Loucy (cell line): Measurements from ENCODE around the gene INTS1.

Source experiments
- H2AFZ ChIP-seq: fragments of 200-600 bp; sonication (generic); 2 replicates; pipeline ENCODE4 v1.6.0; 2016; ENCODE audit warnings: antibody characterized with exemption, mild to moderate bottlenecking, low read length, moderate library complexity
- H3F3A ChIP-seq: fragments of 200-600 bp; 2 replicates; pipeline ENCODE4 v1.6.0; 2016; ENCODE audit warnings: antibody characterized with exemption, low read depth, mild to moderate bottlenecking
- H3K27me3 ChIP-seq: fragments of 200-600 bp; sonication (generic); 2 replicates; pipeline ENCODE4 v1.6.1; 2014; ENCODE audit warnings: low read length, mild to moderate bottlenecking; ENCODE audit not compliant: insufficient read depth, poor library complexity, severe bottlenecking
- H3K36me3 ChIP-seq: fragments of 200-600 bp; sonication (generic); 2 replicates; pipeline ENCODE4 v1.6.1; 2016; ENCODE audit warnings: low read length; ENCODE audit not compliant: insufficient read depth
- H3K4me1 ChIP-seq: fragments of 200-600 bp; sonication (generic); 2 replicates; pipeline ENCODE4 v1.5.1; 2014; ENCODE audit warnings: low read length, mild to moderate bottlenecking; ENCODE audit not compliant: insufficient read depth, poor library complexity, severe bottlenecking
- H3K4me2 ChIP-seq: fragments of 200-600 bp; sonication (generic); 2 replicates; pipeline ENCODE4 v1.6.0; 2014; ENCODE audit warnings: antibody characterized with exemption, low read length, low read depth, mild to moderate bottlenecking; ENCODE audit not compliant: poor library complexity, severe bottlenecking
- H3K4me3 ChIP-seq: fragments of 200-600 bp; sonication (generic); 2 replicates; pipeline ENCODE4 v1.5.1; 2014; ENCODE audit warnings: low read length, mild to moderate bottlenecking, mixed read lengths; ENCODE audit not compliant: poor library complexity, severe bottlenecking
- H3K79me2 ChIP-seq: fragments of 200-600 bp; sonication (generic); 2 replicates; pipeline ENCODE4 v1.6.1; 2014; ENCODE audit warnings: low read length; ENCODE audit not compliant: insufficient read depth
- H3K9ac ChIP-seq: fragments of 200-600 bp; sonication (generic); 2 replicates; pipeline ENCODE4 v1.6.0; 2014; ENCODE audit warnings: mild to moderate bottlenecking, low read depth, low read length, moderate library complexity; ENCODE audit not compliant: poor library complexity, severe bottlenecking
- H3K9me2 ChIP-seq: fragments of 200-600 bp; sonication (generic); replicated peaks from 2 replicates; pipeline ENCODE4 v1.6.1; 2016; ENCODE audit warnings: low read depth, low read length, mixed read lengths
- H3K9me3 ChIP-seq: fragments of 200-600 bp; sonication (generic); 2 replicates; pipeline ENCODE4 v1.6.1; 2014; ENCODE audit warnings: mild to moderate bottlenecking, antibody characterized with exemption, low read length, low read depth; ENCODE audit not compliant: insufficient read depth
- H4K20me1 ChIP-seq: fragments of 200-600 bp; sonication (generic); 2 replicates; pipeline ENCODE4 v1.6.0; 2014; ENCODE audit warnings: antibody characterized with exemption, low read length, mild to moderate bottlenecking; ENCODE audit not compliant: insufficient read depth, poor library complexity, severe bottlenecking
- EZH2phosphoT487 ChIP-seq: fragments of 200-600 bp; IDR thresholded peaks from 2 replicates; pipeline ENCODE4 v1.6.1; 2018; ENCODE audit warnings: antibody characterized with exemption, mild to moderate bottlenecking, moderate library complexity, borderline replicate concordance
- TF ChIP-seq, protein P1 (sequence below): fragments of 200-600 bp; sonication (generic); conservative IDR thresholded peaks from 2 replicates; pipeline ENCODE4 v1.5.1; 2014; ENCODE audit warnings: mild to moderate bottlenecking, antibody characterized with exemption, low read length

Gene INTS1

GRCh38 chr7:1497293-1497927, 6.8 kb downstream of the INTS1 start:
- H4K20me1 ChIP-seq, result peaks cover 29% of the 10 kb centered on the region
- H3F3A ChIP-seq, result no peaks in the 10 kb centered on the region
- peaks cover 8% of the 10 kb centered on the region for H3K4me1 ChIP-seq
- H3K79me2 ChIP-seq, result peaks cover 22% of the 10 kb centered on the region
- H3K9me2 ChIP-seq, result no peaks in the 10 kb centered on the region
- no peak overlapping the region for H2AFZ ChIP-seq
- H3K4me3 ChIP-seq, result no peak overlapping the region
- H3K36me3 ChIP-seq, result peaks cover 69% of the 10 kb centered on the region; the same call in 1 of the 2 replicates
- TF ChIP-seq, protein P1, sequence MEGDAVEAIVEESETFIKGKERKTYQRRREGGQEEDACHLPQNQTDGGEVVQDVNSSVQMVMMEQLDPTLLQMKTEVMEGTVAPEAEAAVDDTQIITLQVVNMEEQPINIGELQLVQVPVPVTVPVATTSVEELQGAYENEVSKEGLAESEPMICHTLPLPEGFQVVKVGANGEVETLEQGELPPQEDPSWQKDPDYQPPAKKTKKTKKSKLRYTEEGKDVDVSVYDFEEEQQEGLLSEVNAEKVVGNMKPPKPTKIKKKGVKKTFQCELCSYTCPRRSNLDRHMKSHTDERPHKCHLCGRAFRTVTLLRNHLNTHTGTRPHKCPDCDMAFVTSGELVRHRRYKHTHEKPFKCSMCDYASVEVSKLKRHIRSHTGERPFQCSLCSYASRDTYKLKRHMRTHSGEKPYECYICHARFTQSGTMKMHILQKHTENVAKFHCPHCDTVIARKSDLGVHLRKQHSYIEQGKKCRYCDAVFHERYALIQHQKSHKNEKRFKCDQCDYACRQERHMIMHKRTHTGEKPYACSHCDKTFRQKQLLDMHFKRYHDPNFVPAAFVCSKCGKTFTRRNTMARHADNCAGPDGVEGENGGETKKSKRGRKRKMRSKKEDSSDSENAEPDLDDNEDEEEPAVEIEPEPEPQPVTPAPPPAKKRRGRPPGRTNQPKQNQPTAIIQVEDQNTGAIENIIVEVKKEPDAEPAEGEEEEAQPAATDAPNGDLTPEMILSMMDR, result no peak
- TF ChIP-seq EZH2phosphoT487, result no peak
- H3K9me3 ChIP-seq, result no peaks in the 10 kb centered on the region
- no peak overlapping the region for H3K9ac ChIP-seq
- no peak overlapping the region for H3K4me2 ChIP-seq
- H3K27me3 ChIP-seq, result no peaks in the 10 kb centered on the region

DNA sequence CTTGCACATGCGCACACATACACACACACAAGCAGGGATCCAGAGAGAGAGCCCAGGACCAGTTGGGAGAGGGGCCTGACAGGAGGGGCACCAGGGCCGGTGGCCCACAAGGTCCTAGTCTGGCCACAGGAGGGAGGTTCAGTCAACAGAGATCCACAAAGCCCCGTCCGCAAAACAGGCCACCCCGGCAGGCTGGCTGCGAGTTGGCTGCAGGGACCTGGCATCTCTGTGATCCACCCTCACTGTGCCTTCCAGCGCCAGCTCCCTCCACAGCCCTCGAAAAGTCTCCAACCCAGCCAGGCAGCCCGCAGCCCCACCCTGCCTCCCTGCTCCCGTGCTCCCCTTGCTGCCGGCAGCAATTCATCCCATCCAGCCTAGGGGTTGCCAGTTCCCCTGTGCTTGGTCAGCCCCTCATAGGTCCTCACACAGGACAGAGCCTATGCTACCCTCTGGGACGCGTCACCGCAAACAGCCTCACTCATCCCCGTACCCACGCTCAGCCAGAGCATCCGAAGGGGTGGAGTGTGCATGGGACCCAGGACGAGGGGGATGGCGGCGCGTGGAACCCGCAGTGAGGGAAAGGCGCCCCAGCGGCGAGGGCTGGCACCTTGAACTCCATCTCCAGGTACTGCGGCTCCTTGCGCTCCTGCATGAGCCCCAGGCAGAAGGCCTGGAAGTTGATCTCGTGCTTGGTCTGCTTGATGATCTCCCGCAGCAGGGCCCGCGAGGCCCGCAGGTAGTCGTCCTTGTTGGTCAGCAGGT, 7.5 kb downstream of the INTS1 start:
- H3K9me3 ChIP-seq, result no peaks in the 10 kb centered on the region
- peaks cover 15% of the 10 kb centered on the region for H3K79me2 ChIP-seq
- no peak overlapping the region for H3K4me3 ChIP-seq
- H3K27me3 ChIP-seq, result no peaks in the 10 kb centered on the region
- peaks cover 1% of the 10 kb centered on the region for H3K4me1 ChIP-seq
- H3F3A ChIP-seq, result no peaks in the 10 kb centered on the region
- no peak overlapping the region for H3K4me2 ChIP-seq
- TF ChIP-seq EZH2phosphoT487, result no peak
- TF ChIP-seq, protein P1, result no peak
- H3K9me2 ChIP-seq, result no peaks in the 10 kb centered on the region
- H4K20me1 ChIP-seq, result peaks cover 22% of the 10 kb centered on the region
- H2AFZ ChIP-seq, result no peak overlapping the region
- no peak overlapping the region for H3K9ac ChIP-seq
- H3K36me3 ChIP-seq, result peaks cover 75% of the 10 kb centered on the region; the same call in 1 of the 2 replicates

- peaks cover 14% of the 10 kb centered on the region for H4K20me1 ChIP-seq
- H3K9me2 ChIP-seq, result no peaks in the 10 kb centered on the region
- H3F3A ChIP-seq, result no peaks in the 10 kb centered on the region
- H3K9me3 ChIP-seq, result no peaks in the 10 kb centered on the region
- no peak overlapping the region for H3K4me2 ChIP-seq
- peaks cover 6% of the 10 kb centered on the region; the same call in 1 of the 2 replicates for H3K79me2 ChIP-seq
- no peak overlapping the region for H3K9ac ChIP-seq
- H3K4me3 ChIP-seq, result no peak overlapping the region
- TF ChIP-seq, protein P1, result no peak
- no peak for TF ChIP-seq EZH2phosphoT487
- H3K36me3 ChIP-seq, result peaks cover 82% of the 10 kb centered on the region; the same call in 1 of the 2 replicates
- no peaks in the 10 kb centered on the region for H3K4me1 ChIP-seq
- no peak overlapping the region for H2AFZ ChIP-seq
- H3K27me3 ChIP-seq, result no peaks in the 10 kb centered on the region
Observed at GRCh38 chr7:1495564-1496242, 8.5 kb downstream of the INTS1 start.
